NCI-H2171 treated with DMSO at 0.1 percent for 48 hours (cell line): ENCODE data around the gene MSH2.

ENCODE experiments used
- DNase-seq: peaks from one replicate; lab custom pipeline; 2025; lab: John Stamatoyannopoulos, UW

Gene MSH2

GRCh38 chr2:47508641-47509040 lies 105.7 kb downstream of the MSH2 start:
- no peak for DNase-seq

GRCh38 chr2:47509250-47509649 lies 106.3 kb downstream of the MSH2 start:
- no peak for DNase-seq

GRCh38 chr2:47509821-47510385 lies 106.9 kb downstream of the MSH2 start:
- no peak for DNase-seq

DNA sequence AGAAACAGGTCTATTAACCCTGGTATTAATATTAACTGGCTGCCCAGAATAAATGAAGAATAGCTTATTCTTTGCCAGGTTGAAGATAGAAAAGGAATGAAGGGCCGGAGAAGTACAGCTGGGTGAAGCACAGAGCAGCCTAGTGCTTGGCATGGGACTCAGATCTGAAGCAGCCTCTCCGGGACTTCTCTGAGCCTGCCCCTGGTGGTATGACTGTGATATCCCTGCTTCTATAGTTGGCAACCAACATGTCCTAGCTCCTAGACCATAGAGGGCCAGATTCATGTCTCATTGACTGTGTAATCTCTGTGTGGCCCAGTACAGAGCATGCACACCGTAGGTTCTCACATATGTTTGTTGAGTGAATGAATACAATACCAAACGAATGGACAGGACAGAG lies 107.8 kb downstream of the MSH2 start:
- DNase-seq = no peak

GRCh38 chr2:47512581-47513083 lies 109.7 kb downstream of the MSH2 start:
- DNase-seq = peak; percentile 36

- DNase-seq = no peak
These were observed 111.1 kb downstream of the MSH2 start for GRCh38 chr2:47513981-47514520.

DNA sequence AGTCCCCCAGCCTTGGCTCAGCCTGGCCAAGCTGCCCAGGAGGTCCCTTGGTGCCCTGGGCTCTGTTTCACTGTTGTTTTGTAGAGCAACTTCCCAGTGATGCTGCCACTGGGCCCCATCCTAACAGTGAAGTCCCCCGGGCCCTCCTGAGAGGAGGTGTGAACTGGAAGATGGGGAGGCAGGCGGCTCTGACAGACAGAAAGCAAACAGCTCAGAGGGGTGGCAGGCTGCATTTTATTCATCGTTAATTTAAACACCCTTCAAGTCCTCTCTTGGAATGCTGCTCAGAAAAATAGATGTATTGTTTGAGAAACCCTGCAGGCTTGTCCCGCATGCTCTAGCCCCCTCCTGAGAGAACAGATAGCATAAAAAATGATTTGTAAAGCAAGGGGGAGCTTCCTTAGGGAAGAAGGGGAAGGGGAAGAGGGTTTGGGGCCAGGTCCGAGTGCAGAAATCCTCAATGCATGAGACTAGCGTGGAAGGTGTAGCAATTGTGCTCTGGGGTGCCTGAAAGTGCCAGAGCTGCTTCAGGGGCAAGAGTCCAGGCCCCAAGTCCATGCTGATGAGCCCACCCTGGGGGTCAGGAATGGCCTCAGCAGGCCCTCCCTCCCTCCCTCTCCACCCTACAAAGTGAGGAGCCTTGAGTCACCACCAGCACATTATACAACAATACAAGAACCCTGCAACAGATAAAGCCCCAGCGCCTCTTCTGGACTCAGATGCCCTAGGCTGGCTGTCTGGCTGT lies 113.6 kb downstream of the MSH2 start:
- DNase-seq = no peak

DNA sequence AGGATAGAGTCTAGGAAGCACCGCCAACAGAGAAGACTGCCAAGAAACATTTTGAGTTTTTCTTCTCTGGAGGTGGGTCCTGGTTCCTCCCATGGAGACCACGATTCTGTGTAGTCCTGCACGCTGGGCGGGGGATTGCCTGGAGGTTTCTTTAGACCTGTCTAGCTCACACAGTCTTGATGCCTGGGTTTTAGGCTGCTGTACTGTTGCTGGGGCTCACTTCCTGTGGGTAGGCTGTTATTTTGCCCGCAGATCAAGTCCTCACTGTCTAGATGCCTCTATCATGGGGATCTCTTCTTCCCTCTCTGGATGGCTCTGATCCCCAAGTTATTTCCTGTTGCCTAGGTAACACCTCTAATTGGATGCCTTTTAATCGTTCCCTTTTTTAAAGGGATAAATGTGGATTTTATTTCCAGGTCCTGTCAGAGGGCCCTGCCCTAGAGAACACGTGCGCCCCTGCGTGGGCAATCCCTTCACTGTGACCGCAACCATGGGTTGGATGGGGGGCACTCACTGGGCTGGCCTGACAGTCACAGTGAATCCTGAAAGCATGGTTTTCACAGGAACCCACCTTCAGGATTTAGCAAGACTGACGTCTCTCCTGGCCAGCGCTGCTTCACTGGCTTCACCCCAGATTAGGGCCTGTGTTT lies 115.7 kb downstream of the MSH2 start:
- DNase-seq = no peak

DNA sequence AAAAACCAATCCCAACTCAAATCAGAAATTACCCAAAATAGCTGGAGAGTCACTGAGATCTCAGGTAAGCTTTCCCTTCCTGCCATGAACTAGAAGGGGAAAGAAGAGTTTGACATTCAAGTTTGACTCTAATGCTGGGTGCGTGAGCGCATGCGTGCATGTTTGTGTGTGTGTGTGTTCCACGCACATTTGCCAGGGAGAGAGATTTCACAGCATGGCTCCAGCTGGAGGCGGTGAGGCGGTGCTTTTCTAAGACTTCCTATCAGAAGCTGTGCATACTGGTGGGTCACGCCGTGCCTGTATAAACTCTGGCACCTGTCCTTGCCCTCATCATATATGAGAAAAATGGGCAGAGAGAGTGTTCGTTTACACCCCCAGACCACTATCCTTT lies 116.2 kb downstream of the MSH2 start:
- no peak for DNase-seq

GRCh38 chr2:47519604-47520301 lies 116.8 kb downstream of the MSH2 start:
- DNase-seq = peak; percentile 64

DNA sequence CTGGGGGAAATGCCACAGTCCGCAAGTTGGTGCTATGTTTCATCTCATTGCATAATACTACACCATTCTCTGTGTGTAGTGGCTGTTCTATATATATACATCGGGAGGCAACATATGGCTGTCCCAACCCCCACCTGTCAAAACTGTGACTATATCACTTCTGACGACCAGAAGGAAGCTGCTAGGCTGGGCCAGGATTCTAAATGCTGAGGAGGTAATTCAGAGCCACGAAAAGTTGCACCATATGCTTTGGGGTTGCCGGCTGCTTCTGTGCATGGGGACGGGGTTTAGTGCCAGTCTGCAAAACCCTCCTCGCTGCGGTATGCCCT lies 117.3 kb downstream of the MSH2 start:
- DNase-seq = peak; percentile 94

GRCh38 chr2:47520825-47521665 lies 118.1 kb downstream of the MSH2 start:
- peak; percentile 93 for DNase-seq

GRCh38 chr2:47521666-47522285 lies 118.8 kb downstream of the MSH2 start:
- peak; percentile 30 for DNase-seq

DNA sequence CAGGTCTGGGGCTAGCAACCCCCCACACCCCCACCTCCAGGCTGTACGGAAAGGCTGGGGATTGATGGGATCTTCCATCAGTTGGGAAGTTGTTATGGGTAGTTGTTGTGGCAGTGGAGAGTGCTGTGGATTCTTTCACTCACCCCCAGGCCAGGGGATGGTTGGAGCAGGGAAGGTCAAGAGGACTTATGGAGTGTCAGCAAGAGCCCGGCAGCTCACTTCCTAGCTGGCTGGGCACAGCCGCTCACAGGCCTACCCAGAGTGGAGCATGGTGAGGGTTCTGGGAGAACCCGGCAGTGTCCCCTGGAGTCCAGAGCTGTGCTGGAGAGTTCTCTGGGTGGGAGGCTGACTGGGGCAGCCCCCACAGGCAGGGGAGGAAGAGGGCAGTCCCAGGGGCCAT lies 122.2 kb downstream of the MSH2 start:
- DNase-seq = no peak

DNA sequence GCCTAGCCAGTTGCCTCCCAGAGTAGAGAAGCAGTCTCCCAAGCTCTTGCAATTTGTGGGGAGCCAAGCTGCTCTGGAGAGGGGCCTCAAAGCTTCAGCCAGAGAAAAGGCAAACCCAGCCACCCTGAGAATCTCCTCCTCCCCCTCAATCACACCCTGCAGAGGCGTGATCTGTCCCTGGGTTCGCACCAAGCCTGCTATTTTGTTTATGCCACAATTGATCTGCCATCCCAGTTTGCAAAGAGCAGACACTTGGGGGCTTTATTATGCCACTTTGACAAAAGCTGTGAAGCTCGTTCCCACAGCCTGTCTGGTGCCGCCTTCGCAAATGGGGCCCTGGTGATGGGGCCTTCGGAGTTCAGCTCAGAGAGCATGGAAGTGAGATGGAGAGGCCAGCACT lies 125.5 kb downstream of the MSH2 start:
- no peak for DNase-seq

GRCh38 chr2:47528874-47529273 lies 125.9 kb downstream of the MSH2 start:
- no peak for DNase-seq

- no peak for DNase-seq
These were observed 127.3 kb downstream of the MSH2 start for GRCh38 chr2:47530105-47530760.

DNA sequence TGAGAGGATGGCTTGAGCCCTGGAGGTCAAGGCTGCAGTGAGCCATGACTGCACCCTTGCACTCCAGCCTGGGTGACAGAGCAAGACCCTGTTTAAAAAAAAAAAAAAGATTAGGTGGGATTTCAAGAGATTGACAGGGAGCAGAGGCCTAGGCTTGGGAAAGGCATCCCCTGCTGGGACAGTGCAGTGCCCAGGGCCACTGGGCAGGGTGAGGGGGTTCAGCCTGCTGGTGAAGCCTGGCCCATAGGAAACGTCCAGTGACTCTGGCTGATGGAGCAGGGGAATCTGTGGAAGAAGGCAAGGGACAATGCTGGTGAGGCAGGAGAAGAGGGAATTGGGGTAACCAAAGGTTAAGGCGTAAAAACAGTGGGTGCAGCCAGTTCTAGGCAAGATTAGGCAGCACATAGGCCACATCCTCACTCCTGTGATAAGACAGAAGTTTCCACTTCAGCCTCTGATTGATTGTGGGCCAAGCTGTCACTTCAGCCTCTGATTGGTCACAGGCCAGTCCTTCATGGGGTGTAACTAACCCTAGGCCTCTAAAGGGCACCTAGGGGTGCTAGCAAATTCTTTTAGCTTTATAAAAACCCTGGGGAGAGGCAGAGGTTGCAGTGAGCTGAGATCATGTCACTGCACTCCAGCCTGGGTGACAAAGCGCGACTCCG lies 128.6 kb downstream of the MSH2 start:
- no peak for DNase-seq
